HepG2 (cell line): Measurements from ENCODE around the gene LUZP2. TPM values are rescaled to one million over a fixed set of nuclear protein-coding genes. Genes with fewer than 3 reads are reported as not detected.

ENCODE experiments used
- ATAC-seq: fragments of 200-7000 bp; cut with Tn5 transposase; 3 replicates; pipeline ENCODE4 v1.9.1; 2020; ENCODE audit warnings: mild to moderate bottlenecking, moderate library complexity
- BruUV-seq: library from RNA; stranded (reverse); fragments of 400-500 nt; replicated peaks from 2 replicates; lab custom pipeline; 2021; lab: Mats Ljungman, UMichigan
- CTCF ChIA-PET: fragments of 300-600 bp; formaldehyde crosslinking; extraction: SDS; loops from one replicate; lab custom pipeline; 2021; ENCODE audit warnings: low total read pairs, inconsistent platforms, low intra/inter-chr PET ratio; lab: Yijun Ruan, JAX
- POLR2A ChIA-PET: fragments of 350-600 bp; sonication (Branson Sonifier 250); formaldehyde crosslinking; loops from one replicate; lab custom pipeline; 2020; ENCODE audit warnings: antibody characterized with exemption, inconsistent platforms; lab: Yijun Ruan, JAX
- DNase-seq: peaks from one replicate; pipeline ENCODE4 v3.0.0-alpha.2; 2015; ENCODE audit warnings: low spot score
- FAIRE-seq: peaks from 3 replicates; lab custom pipeline; 2011; peaks lifted over from hg19 to GRCh38; lab: Jason Lieb, UNC
- H2AFZ ChIP-seq: one replicate; pipeline ENCODE4 v1.6.1; 2011; ENCODE audit warnings: low read length, inconsistent platforms
- H3K27ac ChIP-seq: fragments of 300-600 bp; 3 replicates; pipeline ENCODE4 v1.8.0; 2011; ENCODE audit warnings: mixed run types, mild to moderate bottlenecking, mixed read lengths, low read length, inconsistent platforms; ENCODE audit not compliant: insufficient read depth; ENCODE audit errors: extremely low read length
- H3K27me3 ChIP-seq, 2 experiments: fragments of 200-600 bp in 1 of 2; 2 replicates in 1 of 2; 3 replicates in 1 of 2; pipeline versions ENCODE4 v1.6.0 to v1.8.0; 2011; ENCODE audit warnings: low read length in 2 of 2, mild to moderate bottlenecking in 2 of 2, moderate library complexity in 2 of 2, inconsistent platforms in 1 of 2; ENCODE audit not compliant: insufficient read depth in 2 of 2, control insufficient read depth in 1 of 2
- H3K36me3 ChIP-seq, 2 experiments: fragments of 200-600 bp in 1 of 2; replicated peaks in 1 of 2; 2 replicates in 1 of 2; 3 replicates in 1 of 2; pipeline versions ENCODE4 v1.5.1 to v1.8.0; 2011; ENCODE audit warnings: low read length in 2 of 2, inconsistent platforms in 1 of 2; ENCODE audit not compliant: insufficient read depth in 2 of 2, control insufficient read depth in 1 of 2
- H3K4me1 ChIP-seq: 2 replicates; pipeline ENCODE4 v1.5.1; 2012; ENCODE audit warnings: low read length, inconsistent platforms; ENCODE audit not compliant: insufficient read depth
- H3K4me2 ChIP-seq: 2 replicates; pipeline ENCODE4 v1.6.0; 2011; ENCODE audit warnings: low read depth, low read length, inconsistent platforms
- H3K4me3 ChIP-seq, 3 experiments: fragments of 200-600 bp in 1 of 3; sonication (generic), shearing (Covaris generic) in 1 of 3; replicated peaks in 1 of 3; 2 replicates each; pipeline ENCODE4 v1.5.1; 2011 to 2016; ENCODE audit warnings: low read length in 3 of 3, inconsistent platforms in 2 of 3, low read depth in 2 of 3, mild to moderate bottlenecking in 2 of 3, control low read depth in 1 of 3, mixed read lengths in 1 of 3; ENCODE audit not compliant: insufficient read depth in 1 of 3
- H3K79me2 ChIP-seq: one replicate; pipeline ENCODE4 v1.6.1; 2011; ENCODE audit warnings: low read length, inconsistent platforms; ENCODE audit not compliant: insufficient read depth
- H3K9ac ChIP-seq: 2 replicates; pipeline ENCODE4 v1.6.0; 2011; ENCODE audit warnings: mild to moderate bottlenecking, low read depth, low read length, inconsistent platforms; ENCODE audit not compliant: insufficient read depth
- H3K9me3 ChIP-seq: 2 replicates; pipeline ENCODE4 v1.5.1; 2012; ENCODE audit warnings: mild to moderate bottlenecking, low read length
- H4K20me1 ChIP-seq: 2 replicates; pipeline ENCODE4 v1.6.0; 2011; ENCODE audit warnings: inconsistent platforms, mild to moderate bottlenecking, low read length, moderate library complexity; ENCODE audit not compliant: insufficient read depth
- ARID4A ChIP-seq: sonication (generic); formaldehyde crosslinking; IDR thresholded peaks from 2 replicates; pipeline ENCODE4 v1.5.0; 2020; ENCODE audit warnings: mild to moderate bottlenecking, missing genetic modification reagents, borderline replicate concordance
- FLYWCH1 ChIP-seq: sonication (generic); formaldehyde crosslinking; IDR thresholded peaks from 2 replicates; pipeline ENCODE4 v1.8.1; 2023; ENCODE audit warnings: mild to moderate bottlenecking, missing genetic modification reagents
- NFIC ChIP-seq: IDR thresholded peaks from 2 replicates; pipeline ENCODE4 v1.6.1; 2012; ENCODE audit warnings: mild to moderate bottlenecking, low read length, inconsistent platforms
- PAXIP1 ChIP-seq: sonication (generic); formaldehyde crosslinking; conservative IDR thresholded peaks from 2 replicates; pipeline ENCODE4 v1.4.0; 2020; ENCODE audit warnings: mild to moderate bottlenecking, missing genetic modification reagents, moderate library complexity
- TRIM22 ChIP-seq: fragments of 450-650 bp; IDR thresholded peaks from 2 replicates; pipeline ENCODE4 v1.6.1; 2017
- ZNF3 ChIP-seq: IDR thresholded peaks from 2 replicates; pipeline ENCODE4 v1.7.0; 2017; ENCODE audit warnings: inconsistent platforms
- ZNF564 ChIP-seq: sonication (generic); formaldehyde crosslinking; IDR thresholded peaks from 2 replicates; pipeline ENCODE4 v1.8.1; 2023; ENCODE audit warnings: mild to moderate bottlenecking, missing genetic modification reagents
- WGBS: methylation state at CpG from one replicate; pipeline ENCODE4 v1.1.6; 2017; ENCODE audit warnings: low lambda C conversion rate; 5-methylcytosine and 5-hydroxymethylcytosine counted together
- in situ Hi-C: cut with HindIII; loops from 2 replicates; pipeline ENCODE4 v1.10.0; 2017; ENCODE audit warnings: low pct_unique_long_range_greater_than_20kb; ENCODE audit not compliant: extremely low pct_ligation_motif_present
- intact Hi-C: fragments of 100-400 bp; cut with micrococcal nuclease; formaldehyde crosslinking; loops from one replicate; pipeline ENCODE4 v1.10.0; 2022; ENCODE audit not compliant: unreplicated experiment
- polyA plus RNA-seq, 8 experiments: library from polyadenylated mRNA; depleted of rRNA in 3 of 8; stranded (reverse) in 7 of 8; unstranded in 1 of 8; fragments of >200 nt; fragmentation: Illumina TruSeq in 4 of 8; extraction: Trizol in 4 of 8; gene quantifications; 2 replicates each; pipeline versions ENCODE4 v1.2.1 to v1.2.3, GENCODE V29; 2011 to 2016; ENCODE audit warnings: low read depth in 4 of 8, missing spikeins in 1 of 8, mixed read lengths in 1 of 8; ENCODE audit not compliant: insufficient read depth in 1 of 8
- total RNA-seq, 5 experiments: library from RNA; depleted of rRNA; stranded (reverse); fragments of >200 nt; fragmentation: Illumina TruSeq; extraction: Trizol; gene quantifications; 2 replicates each; pipeline ENCODE4 v1.2.3, GENCODE V29; 2016; ENCODE audit warnings: low read depth in 1 of 5

Gene LUZP2
- total and polyA plus RNA-seq, 2 of the 13 experiments (the other 11 are each of a cell fraction or from before 2014, with no cell fraction given) = not detected

- ChIA-PET POLR2A (no interaction called here), CTCF (no interaction called here)
- H3K9me3 ChIP-seq = no peaks in the 10 kb centered on the region
- H3K79me2 ChIP-seq = no peaks in the 10 kb centered on the region
- H3K4me1 ChIP-seq = no peaks in the 10 kb centered on the region
- in situ Hi-C loops = no loop called here
- DNase-seq (no peak), ATAC-seq (no peak), FAIRE-seq (no peak)
- no peak overlapping the region for H3K4me3 ChIP-seq
- H3K9ac ChIP-seq = no peak overlapping the region
- 22% methylated on average over 5 of the region's 5 CpGs for WGBS
- H2AFZ ChIP-seq = no peak overlapping the region
- no peaks in the 10 kb centered on the region for H3K36me3 ChIP-seq
- TF ChIP-seq TRIM22 (no peak), NFIC (no peak), ZNF564 (CRISPR knock-in tag) (no peak), ZNF3 (CRISPR knock-in tag) (no peak), FLYWCH1 (CRISPR knock-in tag) (no peak), PAXIP1 (CRISPR knock-in tag) (no peak), ARID4A (CRISPR knock-in tag) (no peak)
- BruUV-seq = no TSS peak
- H3K27ac ChIP-seq = no peak overlapping the region
- H3K4me2 ChIP-seq = no peak overlapping the region
- H3K27me3 ChIP-seq = no peaks in the 10 kb centered on the region
- H4K20me1 ChIP-seq = no peaks in the 10 kb centered on the region
- intact Hi-C loops = no loop called here
These were observed 182.0 kb downstream of the LUZP2 start for GRCh38 chr11:24678703-24679348.
